Subcutaneous abdominal adipose tissue (tissue), 5 donors: Measurements from ENCODE around the gene TBL1X.

ENCODE experiments used
- H3K27ac ChIP-seq: one replicate; pipeline ENCODE4 v1.7.0; 2013; ENCODE audit warnings: low read depth, mild to moderate bottlenecking, inconsistent platforms, low read length, moderate library complexity
- H3K27me3 ChIP-seq, 5 donors: one replicate each; pipeline ENCODE4 v1.7.0; 2013; ENCODE audit warnings: low read length in 5 of 5, inconsistent platforms in 1 of 5; ENCODE audit not compliant: control insufficient read depth in 5 of 5, insufficient read depth in 4 of 5
- H3K36me3 ChIP-seq, 5 donors: one replicate each; pipeline ENCODE4 v1.7.0; 2013; ENCODE audit warnings: low read length in 5 of 5; ENCODE audit not compliant: control insufficient read depth in 5 of 5, insufficient read depth in 5 of 5
- H3K4me1 ChIP-seq, 5 donors: one replicate each; pipeline ENCODE4 v1.7.0; 2013; ENCODE audit warnings: low read length in 5 of 5, mild to moderate bottlenecking in 3 of 5, moderate library complexity in 1 of 5; ENCODE audit not compliant: control insufficient read depth in 5 of 5, insufficient read depth in 5 of 5
- H3K4me3 ChIP-seq, 5 donors: one replicate each; pipeline ENCODE4 v1.7.0; 2013; ENCODE audit warnings: low read length in 5 of 5, low read depth in 1 of 5
- H3K9ac ChIP-seq, 5 donors: one replicate each; pipeline ENCODE4 v1.7.0; 2013; ENCODE audit warnings: low read length in 5 of 5, mild to moderate bottlenecking in 4 of 5, moderate library complexity in 3 of 5
- H3K9me3 ChIP-seq, 5 donors: one replicate each; pipeline ENCODE4 v1.7.0; 2013; ENCODE audit warnings: low read length in 5 of 5; ENCODE audit not compliant: control insufficient read depth in 5 of 5
- donor health status: healthy.
- donor health status: healthy.
- donor health status: healthy.
- donor health status: healthy.
- donor health status: healthy.

Gene TBL1X

DNA sequence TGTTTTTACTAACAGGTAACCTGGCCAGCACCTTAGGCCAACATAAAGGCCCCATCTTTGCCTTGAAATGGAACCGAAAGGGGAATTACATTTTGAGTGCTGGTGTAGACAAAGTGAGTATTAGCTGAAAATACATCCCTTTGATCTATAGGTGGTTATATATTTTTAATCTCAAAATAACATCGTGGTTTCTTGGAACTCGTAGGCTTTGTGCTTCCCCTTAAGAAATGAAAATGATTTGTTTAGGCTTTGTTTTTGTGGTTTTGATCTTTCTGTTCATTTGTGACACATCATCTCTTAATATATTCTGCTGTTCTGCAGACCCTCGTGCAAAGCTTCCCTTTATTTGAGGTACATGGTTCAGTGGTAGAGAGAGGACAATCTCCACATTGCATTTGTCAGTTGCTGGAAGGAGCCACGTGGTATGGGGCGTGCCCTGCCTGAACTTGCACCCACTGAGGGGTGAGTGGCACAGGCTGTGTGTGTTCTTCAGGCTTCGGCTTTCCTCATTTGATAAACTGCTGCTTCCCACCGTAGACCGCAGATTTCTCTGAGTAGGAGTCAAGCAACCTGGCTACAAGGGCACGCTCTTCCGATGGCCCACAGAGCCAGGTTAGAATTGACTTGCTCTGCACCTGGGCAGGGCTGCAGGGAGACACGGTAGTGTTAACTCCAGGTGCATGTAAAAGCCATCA lies 228.6 kb downstream of the TBL1X start:
- H3K9me3 ChIP-seq: no peaks in the 10 kb centered on the region
- no peak overlapping the region for H3K4me3 ChIP-seq
- H3K4me1 ChIP-seq: no peaks in the 10 kb centered on the region
- H3K9ac ChIP-seq: no peak overlapping the region
- H3K27me3 ChIP-seq: peaks cover 0 to 7% (median 2%) of the 10 kb centered on the region in 5 donors
- H3K36me3 ChIP-seq: peaks cover 4 to 49% (median 30%) of the 10 kb centered on the region in 5 donors
- H3K27ac ChIP-seq: no peak overlapping the region

DNA sequence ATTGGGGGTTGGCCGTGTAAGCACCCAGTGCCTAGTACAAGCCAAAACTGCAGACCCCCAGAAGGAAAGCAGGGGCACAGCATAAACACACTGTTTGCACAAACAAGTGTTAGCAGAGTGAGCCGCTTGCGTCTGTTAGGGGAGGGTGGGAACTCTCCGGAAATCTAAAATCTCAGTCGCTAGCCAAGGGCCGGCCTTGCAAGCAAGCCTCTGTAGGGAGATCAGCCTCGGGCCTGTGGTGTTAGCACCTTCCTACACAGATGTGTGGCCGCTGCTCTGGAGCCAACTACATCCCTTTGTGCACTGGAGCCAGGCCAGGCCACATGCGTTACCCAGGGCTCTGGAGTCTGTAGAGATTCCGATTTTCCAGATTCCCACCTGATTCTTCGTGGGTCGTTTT lies 233.7 kb downstream of the TBL1X start:
- Histone ChIP-seq H3K9me3 (no peaks in the 10 kb centered on the region), H3K4me3 (no peak overlapping the region), H3K4me1 (no peaks in the 10 kb centered on the region), H3K9ac (no peak overlapping the region), H3K27me3 (peaks cover 0 to 12% (median 2%) of the 10 kb centered on the region in 5 donors), H3K27ac (no peak overlapping the region), H3K36me3 (peaks cover 3 to 28% (median 13%) of the 10 kb centered on the region in 5 donors)

- Histone ChIP-seq H3K4me3 (no peak overlapping the region), H3K27me3 (peaks cover 0 to 8% (median 2%) of the 10 kb centered on the region in 5 donors), H3K9me3 (peaks cover 0 to 7% (median 5%) of the 10 kb centered on the region in 5 donors), H3K4me1 (no peaks in the 10 kb centered on the region), H3K36me3 (peaks cover 0 to 29% (median 8%) of the 10 kb centered on the region in 5 donors), H3K9ac (no peak overlapping the region), H3K27ac (no peak overlapping the region)
Measured at GRCh38 chrX:9700555-9700954, 235.7 kb downstream of the TBL1X start.

DNA sequence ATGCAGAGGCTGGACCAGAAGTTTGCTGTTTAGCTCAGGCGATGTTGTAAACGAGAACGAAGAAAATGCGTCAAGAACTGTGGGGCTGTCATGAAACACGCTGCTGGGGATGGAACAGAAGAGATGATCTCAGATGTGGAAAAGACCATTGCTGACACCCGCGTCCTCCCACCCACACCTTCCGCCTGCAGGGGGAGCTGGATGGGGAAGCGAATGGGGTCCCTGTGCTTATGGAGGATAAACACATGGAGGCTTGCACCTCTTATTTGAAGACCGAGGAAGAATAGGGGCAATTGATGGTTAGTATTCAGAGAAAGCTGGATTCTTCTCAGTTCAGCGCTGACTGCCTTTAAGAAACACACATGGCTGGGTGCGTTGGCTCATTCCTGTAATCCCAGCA lies 236.9 kb downstream of the TBL1X start:
- H3K27ac ChIP-seq: no peak overlapping the region
- peaks cover 0 to 29% (median 8%) of the 10 kb centered on the region in 5 donors for H3K36me3 ChIP-seq
- H3K9ac ChIP-seq: no peak overlapping the region
- no peak overlapping the region for H3K4me3 ChIP-seq
- H3K9me3 ChIP-seq: peaks cover 0 to 7% (median 5%) of the 10 kb centered on the region in 5 donors
- H3K4me1 ChIP-seq: no peaks in the 10 kb centered on the region
- H3K27me3 ChIP-seq: peaks cover 0 to 8% (median 2%) of the 10 kb centered on the region in 5 donors

DNA sequence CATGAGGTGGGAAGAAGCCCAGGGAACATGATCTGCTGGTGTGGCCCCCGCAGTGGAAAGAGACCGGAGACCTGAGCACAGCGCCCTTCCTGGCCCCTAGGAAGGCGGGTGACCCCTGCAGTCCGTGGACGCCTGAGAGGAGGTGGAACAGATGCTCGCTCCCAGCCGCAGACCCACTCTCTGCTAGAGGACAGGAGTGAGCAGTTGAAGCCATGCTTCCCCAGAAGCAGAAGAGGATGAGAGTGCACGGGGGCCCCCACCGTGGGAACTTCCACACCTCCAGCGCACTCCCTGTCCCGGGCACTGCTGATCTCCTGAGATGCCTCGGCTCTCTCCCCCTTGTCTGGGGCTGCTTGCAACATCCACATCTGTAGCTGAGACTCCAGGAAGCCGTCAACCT lies 238.5 kb downstream of the TBL1X start:
- Histone ChIP-seq H3K27me3 (peaks cover 0 to 8% (median 2%) of the 10 kb centered on the region in 5 donors), H3K4me1 (no peaks in the 10 kb centered on the region), H3K4me3 (no peak overlapping the region), H3K9ac (no peak overlapping the region), H3K36me3 (peaks cover 0 to 20% (median 8%) of the 10 kb centered on the region in 5 donors), H3K27ac (no peak overlapping the region), H3K9me3 (peaks cover 0 to 7% (median 5%) of the 10 kb centered on the region in 5 donors)

DNA sequence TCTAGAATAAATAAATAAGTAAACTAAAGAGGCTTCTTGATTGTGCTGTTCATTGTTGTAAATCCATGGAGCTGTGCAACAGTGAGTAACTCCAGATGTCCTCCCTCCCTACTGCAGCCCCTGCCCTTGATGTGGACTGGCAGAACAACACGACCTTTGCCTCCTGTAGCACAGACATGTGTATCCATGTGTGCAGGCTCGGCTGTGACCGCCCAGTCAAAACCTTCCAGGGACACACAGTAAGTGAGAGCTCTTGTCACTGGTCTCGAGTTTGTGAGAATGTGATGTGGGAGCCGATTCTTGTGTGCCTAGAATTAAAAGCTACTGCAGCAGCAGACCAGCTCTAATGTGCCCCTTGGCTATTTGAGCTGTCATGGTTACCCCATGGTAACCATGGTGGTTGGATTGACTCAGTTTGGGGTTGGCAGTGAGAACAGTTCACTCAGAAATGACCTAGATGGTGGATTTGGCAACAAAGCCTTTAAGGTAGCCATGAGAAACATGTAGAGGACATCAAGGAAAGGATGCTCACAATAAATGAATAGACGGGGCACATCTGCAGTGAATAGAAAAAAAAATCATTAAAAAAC lies 240.1 kb downstream of the TBL1X start:
- H3K27ac ChIP-seq: no peak overlapping the region

GRCh38 chrX:9706421-9706820 lies 241.6 kb downstream of the TBL1X start:
- no peak overlapping the region for H3K4me3 ChIP-seq
- no peaks in the 10 kb centered on the region for H3K4me1 ChIP-seq
- H3K9me3 ChIP-seq: peaks cover 0 to 7% (median 6%) of the 10 kb centered on the region in 5 donors
- H3K9ac ChIP-seq: no peak overlapping the region
- H3K27ac ChIP-seq: no peak overlapping the region
- H3K27me3 ChIP-seq: no peaks in the 10 kb centered on the region
- peaks cover 0 to 19% (median 14%) of the 10 kb centered on the region in 5 donors for H3K36me3 ChIP-seq

More for the DNA sequence above, 240.1 kb downstream of the TBL1X start:
- no peaks in the 10 kb centered on the region for H3K4me1 ChIP-seq
- peaks cover 0 to under 1% (median 0%) of the 10 kb centered on the region in 5 donors for H3K27me3 ChIP-seq
- peaks cover 0 to 20% (median 16%) of the 10 kb centered on the region in 5 donors for H3K36me3 ChIP-seq
- H3K9ac ChIP-seq: no peak overlapping the region
- H3K4me3 ChIP-seq: no peak overlapping the region
- peaks cover 0 to 7% (median 5%) of the 10 kb centered on the region in 5 donors for H3K9me3 ChIP-seq

- Histone ChIP-seq H3K9ac (no peak overlapping the region), H3K36me3 (peaks cover 0 to 27% (median 17%) of the 10 kb centered on the region in 5 donors), H3K27ac (no peak overlapping the region), H3K27me3 (no peaks in the 10 kb centered on the region), H3K4me1 (no peaks in the 10 kb centered on the region), H3K4me3 (no peak overlapping the region), H3K9me3 (peaks cover 0 to 10% (median 7%) of the 10 kb centered on the region in 5 donors)
Measured at GRCh38 chrX:9707306-9708033, 242.6 kb downstream of the TBL1X start.

DNA sequence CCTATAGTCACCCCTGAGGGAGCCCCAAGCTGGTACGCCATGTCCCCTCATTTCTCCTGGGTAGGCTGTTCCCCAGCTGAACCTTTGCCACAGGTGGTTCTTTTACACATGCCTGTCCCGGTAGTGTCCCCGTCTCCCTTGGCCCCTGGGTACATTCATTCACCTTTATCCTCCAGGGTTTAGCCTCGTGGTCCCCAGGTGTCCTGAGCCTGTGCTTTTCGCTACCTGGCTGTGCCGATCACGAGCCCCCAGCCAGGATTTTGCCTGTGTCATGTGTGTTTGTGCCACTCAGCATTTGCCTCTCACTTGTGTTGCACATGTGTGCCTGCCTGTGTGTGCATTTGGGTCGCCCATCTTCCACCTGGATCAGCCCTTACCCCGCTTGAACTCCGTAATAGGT lies 243.2 kb downstream of the TBL1X start:
- Histone ChIP-seq H3K4me1 (no peaks in the 10 kb centered on the region), H3K9me3 (peaks cover 0 to 10% (median 7%) of the 10 kb centered on the region in 5 donors), H3K27me3 (no peaks in the 10 kb centered on the region), H3K36me3 (peaks cover 0 to 33% (median 21%) of the 10 kb centered on the region in 5 donors), H3K9ac (no peak overlapping the region), H3K27ac (no peak overlapping the region), H3K4me3 (no peak overlapping the region)
